GM23338 (cell line): Measurements from ENCODE around the gene MVP. TPM values are rescaled to one million over a fixed set of nuclear protein-coding genes. Genes with fewer than 3 reads are reported as not detected.
"Not testable (repeated sequence)": the region's sequence is repeated elsewhere in the genome, so short reads cannot be mapped to it uniquely, and the experiment has no call there.

Source experiments
- ATAC-seq: fragments of 200-7000 bp; cut with Tn5 transposase; 3 replicates; pipeline ENCODE4 v1.9.1; 2020
- DNase-seq: peaks from one replicate; pipeline ENCODE4 v3.0.0-alpha.2; 2015; ENCODE audit warnings: low spot score
- H2AFZ ChIP-seq: fragments of 200-600 bp; sonication (generic); 2 replicates; pipeline ENCODE4 v1.8.0; 2016; ENCODE audit warnings: antibody characterized with exemption, mild to moderate bottlenecking, moderate library complexity
- H3F3A ChIP-seq: fragments of 200-600 bp; sonication (generic); replicated peaks from 2 replicates; pipeline ENCODE4 v1.8.0; 2017; ENCODE audit warnings: antibody characterized with exemption, mixed run types, low read depth
- H3K27ac ChIP-seq: fragments of 200-600 bp; sonication (generic); 2 replicates; pipeline ENCODE4 v1.6.1; 2016; ENCODE audit warnings: low read depth
- H3K27me3 ChIP-seq: fragments of 200-600 bp; sonication (generic); 2 replicates; pipeline ENCODE4 v1.8.0; 2016; ENCODE audit warnings: mild to moderate bottlenecking, mixed run types, moderate library complexity; ENCODE audit not compliant: insufficient read depth
- H3K36me3 ChIP-seq: fragments of 200-600 bp; sonication (generic); 2 replicates; pipeline ENCODE4 v1.8.0; 2016; ENCODE audit warnings: mild to moderate bottlenecking; ENCODE audit not compliant: insufficient read depth
- H3K4me1 ChIP-seq: fragments of 200-600 bp; sonication (generic); 2 replicates; pipeline ENCODE4 v1.8.0; 2016; ENCODE audit warnings: mild to moderate bottlenecking, moderate library complexity; ENCODE audit not compliant: insufficient read depth
- H3K4me2 ChIP-seq: fragments of 200-600 bp; sonication (generic); 2 replicates; pipeline ENCODE4 v1.7.1; 2017; ENCODE audit warnings: mixed run types
- H3K4me3 ChIP-seq: fragments of 200-600 bp; sonication (generic); 2 replicates; pipeline ENCODE4 v1.6.1; 2016; ENCODE audit warnings: mixed run types
- H3K79me2 ChIP-seq: fragments of 200-600 bp; sonication (generic); replicated peaks from 2 replicates; pipeline ENCODE4 v1.8.0; 2017; ENCODE audit warnings: mild to moderate bottlenecking; ENCODE audit not compliant: insufficient read depth
- H3K9me2 ChIP-seq: fragments of 200-600 bp; sonication (generic); 2 replicates; pipeline ENCODE4 v1.8.0; 2017; ENCODE audit not compliant: insufficient read depth
- H4K20me1 ChIP-seq: fragments of 200-600 bp; sonication (generic); replicated peaks from 2 replicates; pipeline ENCODE4 v1.8.0; 2017; ENCODE audit warnings: mild to moderate bottlenecking; ENCODE audit not compliant: insufficient read depth
- H3K27ac Mint-ChIP-seq: 2 replicates; pipeline ENCODE4 v1.8.0; 2020; ENCODE audit warnings: inconsistent platforms, mild to moderate bottlenecking, moderate library complexity, mixed read lengths
- H3K27me3 Mint-ChIP-seq: 3 replicates; pipeline ENCODE4 v1.8.0; 2022; ENCODE audit warnings: low read depth, mild to moderate bottlenecking, moderate library complexity, mixed read lengths, inconsistent platforms; ENCODE audit not compliant: insufficient read depth, poor library complexity
- H3K36me3 Mint-ChIP-seq: 3 replicates; pipeline ENCODE4 v1.8.0; 2021; ENCODE audit warnings: low read depth, mild to moderate bottlenecking, inconsistent platforms, moderate library complexity, mixed read lengths
- H3K4me1 Mint-ChIP-seq: 3 replicates; pipeline ENCODE4 v1.8.0; 2020; ENCODE audit warnings: mild to moderate bottlenecking, inconsistent platforms, mixed read lengths
- H3K4me3 Mint-ChIP-seq: 3 replicates; pipeline ENCODE4 v1.8.0; 2021; ENCODE audit warnings: moderate library complexity, mild to moderate bottlenecking, inconsistent platforms, mixed read lengths
- H3K9me3 Mint-ChIP-seq: 3 replicates; pipeline ENCODE4 v1.8.0; 2020; ENCODE audit warnings: moderate library complexity, mild to moderate bottlenecking, inconsistent platforms, mixed read lengths
- EZH2phosphoT487 ChIP-seq: fragments of 200-600 bp; sonication (generic); IDR thresholded peaks from one replicate; pipeline ENCODE4 v1.8.1; 2018; ENCODE audit warnings: antibody characterized with exemption; ENCODE audit not compliant: unreplicated experiment
- NANOG ChIP-seq: IDR thresholded peaks from 2 replicates; pipeline ENCODE4 v1.6.1; 2016; ENCODE audit warnings: antibody characterized with exemption, borderline replicate concordance
- POLR2AphosphoS5 ChIP-seq: IDR thresholded peaks from 2 replicates; pipeline ENCODE4 v1.6.1; 2016; ENCODE audit warnings: antibody characterized with exemption, low read depth
- STAT1 ChIP-seq: IDR thresholded peaks from one replicate; pipeline ENCODE4 v1.6.1; 2016; ENCODE audit warnings: antibody characterized with exemption; ENCODE audit not compliant: unreplicated experiment
- ZNF114 ChIP-seq: fragments of 250-450 bp; sonication (Bioruptor Pico); IDR thresholded peaks from 2 replicates; pipeline ENCODE4 v1.5.0; 2020; ENCODE audit warnings: mild to moderate bottlenecking, moderate library complexity
- ZNF331 ChIP-seq: fragments of 250-450 bp; sonication (Bioruptor Pico); IDR thresholded peaks from 2 replicates; pipeline ENCODE4 v1.5.0; 2020; ENCODE audit warnings: low read depth, mild to moderate bottlenecking, moderate library complexity
- polyA plus RNA-seq: library from polyadenylated mRNA; unstranded; fragments of >200 nt; fragmentation: Nextera tagmentation; extraction: Ambion mirVana; gene quantifications from 2 replicates; pipeline ENCODE4 v1.2.1, GENCODE V29; 2016
- total RNA-seq: library from RNA; depleted of rRNA; stranded (reverse); fragments of >200 nt; shearing (Covaris generic); gene quantifications from 2 replicates; pipeline ENCODE4 v1.2.3, GENCODE V29; 2014
- TF ChIP-seq, protein P1 (sequence below): IDR thresholded peaks from one replicate; pipeline ENCODE4 v1.6.1; 2018; ENCODE audit warnings: antibody characterized with exemption; ENCODE audit not compliant: unreplicated experiment
- TF ChIP-seq, protein P2 (sequence below): IDR thresholded peaks from 2 replicates; pipeline ENCODE4 v1.6.1; 2016; ENCODE audit warnings: antibody characterized with exemption

MVP gene
- total and polyA plus RNA-seq, 2 experiments from 2014 or later = 1.4 to 3.7 TPM

DNA sequence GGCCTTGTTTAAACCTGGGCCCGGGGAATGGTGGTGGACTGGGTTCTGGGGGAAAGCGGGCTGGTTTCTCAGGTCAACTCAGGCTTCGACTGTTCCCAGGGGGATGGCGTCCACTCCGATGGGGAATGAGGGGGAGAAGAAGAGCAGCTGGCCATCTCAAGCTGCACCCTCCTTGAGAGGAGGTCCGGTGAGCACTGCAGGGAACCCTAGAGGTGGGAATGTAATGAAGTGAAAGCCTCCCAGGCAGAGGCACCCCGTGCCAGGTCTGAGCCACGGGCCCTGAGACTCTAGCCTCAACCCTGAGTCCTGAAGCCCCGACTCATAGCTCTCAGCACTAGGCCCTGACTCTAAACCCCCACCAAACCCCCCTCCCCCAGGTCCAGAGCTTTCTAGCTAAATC, 43.9 kb downstream of the MVP start (continued):
- TF ChIP-seq, protein P1, sequence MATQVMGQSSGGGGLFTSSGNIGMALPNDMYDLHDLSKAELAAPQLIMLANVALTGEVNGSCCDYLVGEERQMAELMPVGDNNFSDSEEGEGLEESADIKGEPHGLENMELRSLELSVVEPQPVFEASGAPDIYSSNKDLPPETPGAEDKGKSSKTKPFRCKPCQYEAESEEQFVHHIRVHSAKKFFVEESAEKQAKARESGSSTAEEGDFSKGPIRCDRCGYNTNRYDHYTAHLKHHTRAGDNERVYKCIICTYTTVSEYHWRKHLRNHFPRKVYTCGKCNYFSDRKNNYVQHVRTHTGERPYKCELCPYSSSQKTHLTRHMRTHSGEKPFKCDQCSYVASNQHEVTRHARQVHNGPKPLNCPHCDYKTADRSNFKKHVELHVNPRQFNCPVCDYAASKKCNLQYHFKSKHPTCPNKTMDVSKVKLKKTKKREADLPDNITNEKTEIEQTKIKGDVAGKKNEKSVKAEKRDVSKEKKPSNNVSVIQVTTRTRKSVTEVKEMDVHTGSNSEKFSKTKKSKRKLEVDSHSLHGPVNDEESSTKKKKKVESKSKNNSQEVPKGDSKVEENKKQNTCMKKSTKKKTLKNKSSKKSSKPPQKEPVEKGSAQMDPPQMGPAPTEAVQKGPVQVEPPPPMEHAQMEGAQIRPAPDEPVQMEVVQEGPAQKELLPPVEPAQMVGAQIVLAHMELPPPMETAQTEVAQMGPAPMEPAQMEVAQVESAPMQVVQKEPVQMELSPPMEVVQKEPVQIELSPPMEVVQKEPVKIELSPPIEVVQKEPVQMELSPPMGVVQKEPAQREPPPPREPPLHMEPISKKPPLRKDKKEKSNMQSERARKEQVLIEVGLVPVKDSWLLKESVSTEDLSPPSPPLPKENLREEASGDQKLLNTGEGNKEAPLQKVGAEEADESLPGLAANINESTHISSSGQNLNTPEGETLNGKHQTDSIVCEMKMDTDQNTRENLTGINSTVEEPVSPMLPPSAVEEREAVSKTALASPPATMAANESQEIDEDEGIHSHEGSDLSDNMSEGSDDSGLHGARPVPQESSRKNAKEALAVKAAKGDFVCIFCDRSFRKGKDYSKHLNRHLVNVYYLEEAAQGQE = no peak
- no peak for TF ChIP-seq ZNF331 (CRISPR knock-in tag)
- TF ChIP-seq, protein P2, sequence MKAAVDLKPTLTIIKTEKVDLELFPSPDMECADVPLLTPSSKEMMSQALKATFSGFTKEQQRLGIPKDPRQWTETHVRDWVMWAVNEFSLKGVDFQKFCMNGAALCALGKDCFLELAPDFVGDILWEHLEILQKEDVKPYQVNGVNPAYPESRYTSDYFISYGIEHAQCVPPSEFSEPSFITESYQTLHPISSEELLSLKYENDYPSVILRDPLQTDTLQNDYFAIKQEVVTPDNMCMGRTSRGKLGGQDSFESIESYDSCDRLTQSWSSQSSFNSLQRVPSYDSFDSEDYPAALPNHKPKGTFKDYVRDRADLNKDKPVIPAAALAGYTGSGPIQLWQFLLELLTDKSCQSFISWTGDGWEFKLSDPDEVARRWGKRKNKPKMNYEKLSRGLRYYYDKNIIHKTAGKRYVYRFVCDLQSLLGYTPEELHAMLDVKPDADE = no peak

DNA sequence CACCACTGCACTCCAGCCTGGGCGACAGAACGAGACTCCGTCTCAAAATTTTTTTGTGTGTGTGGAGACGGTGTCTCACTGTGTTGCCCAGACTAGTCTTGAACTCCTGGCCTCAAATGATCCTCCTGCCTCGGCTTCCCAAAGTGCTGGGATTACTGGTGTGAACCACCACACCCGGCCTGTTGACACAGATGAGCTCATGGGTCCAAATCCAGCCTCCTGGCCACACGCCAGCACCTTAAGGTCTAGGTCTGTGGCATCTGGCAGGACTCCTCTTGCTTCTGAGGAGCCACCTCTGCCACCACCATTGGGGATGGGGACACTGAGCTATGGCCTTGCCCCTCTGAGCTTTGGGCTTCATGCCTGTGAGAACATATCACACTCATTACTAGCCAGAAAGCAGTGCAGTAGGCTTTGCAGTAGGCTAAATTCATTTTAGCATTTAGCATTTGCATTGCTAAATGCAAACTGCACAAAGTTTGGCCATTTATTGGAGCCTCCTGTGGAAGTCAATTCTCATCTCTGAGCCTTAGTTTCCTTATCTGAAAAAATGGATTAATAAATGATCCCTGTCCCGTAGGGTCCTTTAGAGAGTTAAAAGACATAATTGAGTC, 48.2 kb downstream of the MVP start:
- Histone ChIP-seq H3K27ac (no peak overlapping the region), H3K27me3 (no peaks in the 10 kb centered on the region), H3F3A (no peaks in the 10 kb centered on the region), H3K4me3 (no peak overlapping the region), H3K36me3 (no peaks in the 10 kb centered on the region), H2AFZ (no peak overlapping the region), H3K9me2 (no peaks in the 10 kb centered on the region), H3K79me2 (no peaks in the 10 kb centered on the region), H3K4me2 (no peak overlapping the region), H4K20me1 (no peaks in the 10 kb centered on the region), H3K4me1 (0 out of 2 replicates have a peak, but pooled peaks cover 4% of the 10 kb centered on the region)
- Mint-ChIP-seq H3K27ac (no peak overlapping the region), H3K4me1 (peaks cover 3% of the 10 kb centered on the region; the same call in 2 of the 3 replicates), H3K36me3 (0 out of 3 replicates have a peak, but pooled peaks cover 3% of the 10 kb centered on the region), H3K9me3 (no peaks in the 10 kb centered on the region), H3K4me3 (no peak overlapping the region), H3K27me3 (peaks cover 10% of the 10 kb centered on the region)
- no peak for TF ChIP-seq ZNF114 (CRISPR knock-in tag)
- TF ChIP-seq POLR2AphosphoS5 = no peak
- no peak for TF ChIP-seq EZH2phosphoT487
- TF ChIP-seq, protein P1 = no peak
- TF ChIP-seq STAT1 = no peak
- TF ChIP-seq, protein P2 = no peak
- no peak for TF ChIP-seq NANOG
- DNase-seq (no peak), ATAC-seq (no peak)

DNA sequence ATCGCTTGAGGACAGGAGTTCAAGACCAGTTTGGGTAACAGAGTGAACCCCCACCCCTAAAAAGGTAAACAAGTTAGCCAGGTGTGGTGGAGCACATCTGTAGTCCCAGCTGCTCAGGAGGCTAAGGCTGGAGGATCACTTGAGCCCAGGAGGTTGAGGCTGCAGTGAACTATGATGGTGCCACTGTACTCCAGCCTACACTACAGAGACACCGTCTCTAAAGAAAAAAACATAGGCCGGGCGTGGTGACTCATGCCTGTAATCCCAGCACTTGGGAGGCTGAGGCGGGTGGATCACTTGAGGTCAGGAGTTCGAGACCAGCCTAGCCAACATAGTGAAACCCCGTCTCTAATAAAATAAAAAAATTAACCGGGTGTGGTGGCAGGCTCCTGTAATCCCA, 48.8 kb downstream of the MVP start:
- not testable (repeated sequence) for H3K4me3 ChIP-seq, H4K20me1 ChIP-seq, H3K27ac ChIP-seq, H3K4me3 Mint-ChIP-seq, H3K36me3 ChIP-seq, H3K9me3 Mint-ChIP-seq, H3K4me2 ChIP-seq, H3K4me1 ChIP-seq, H3F3A ChIP-seq, H3K27me3 Mint-ChIP-seq, H3K27ac Mint-ChIP-seq, H3K79me2 ChIP-seq, DNase-seq, H3K4me1 Mint-ChIP-seq, H2AFZ ChIP-seq, H3K9me2 ChIP-seq, ATAC-seq, H3K36me3 Mint-ChIP-seq, H3K27me3 ChIP-seq
